Fibroblast of pulmonary artery (primary cell): ENCODE data around the gene PPIA.
"Not testable (repeated sequence)": the region's sequence is repeated elsewhere in the genome, so short reads cannot be mapped to it uniquely, and the experiment has no call there.

ENCODE experiments used
- DNase-seq: peaks from one replicate; pipeline ENCODE4 v3.0.0-alpha.2; 2010; ENCODE audit warnings: low read depth
- H3K4me3 ChIP-seq: replicated peaks from 2 replicates; pipeline ENCODE4 v1.5.1; 2011; ENCODE audit warnings: low read depth, mild to moderate bottlenecking, control low read depth, low read length, moderate library complexity
- TF ChIP-seq, protein P1 (sequence below): IDR thresholded peaks from 2 replicates; pipeline ENCODE4 v1.5.1; 2011; ENCODE audit warnings: mild to moderate bottlenecking, control low read depth, low read length, inconsistent platforms; ENCODE audit errors: missing control alignments

PPIA gene

DNA sequence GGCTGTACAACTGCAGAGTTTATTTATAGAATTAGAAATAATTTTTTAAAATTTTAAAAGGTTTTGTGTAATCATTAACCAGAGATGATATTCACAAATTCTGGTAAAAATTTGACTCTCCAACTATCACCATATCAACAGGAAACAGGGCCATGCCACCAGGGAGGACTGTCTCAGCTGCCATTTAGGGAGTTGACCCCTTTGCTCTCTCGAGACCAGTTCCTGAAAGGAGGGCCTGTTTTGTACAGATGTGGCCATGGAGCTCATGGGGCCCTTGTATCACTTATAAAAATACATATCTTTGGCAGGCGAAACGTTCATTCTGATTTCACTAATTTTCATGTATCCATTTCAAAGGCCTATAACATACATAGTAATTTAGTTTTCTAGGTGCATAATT is 31.1 kb downstream of the PPIA start:
- H3K4me3 ChIP-seq = no peak overlapping the region
- TF ChIP-seq, protein P1, sequence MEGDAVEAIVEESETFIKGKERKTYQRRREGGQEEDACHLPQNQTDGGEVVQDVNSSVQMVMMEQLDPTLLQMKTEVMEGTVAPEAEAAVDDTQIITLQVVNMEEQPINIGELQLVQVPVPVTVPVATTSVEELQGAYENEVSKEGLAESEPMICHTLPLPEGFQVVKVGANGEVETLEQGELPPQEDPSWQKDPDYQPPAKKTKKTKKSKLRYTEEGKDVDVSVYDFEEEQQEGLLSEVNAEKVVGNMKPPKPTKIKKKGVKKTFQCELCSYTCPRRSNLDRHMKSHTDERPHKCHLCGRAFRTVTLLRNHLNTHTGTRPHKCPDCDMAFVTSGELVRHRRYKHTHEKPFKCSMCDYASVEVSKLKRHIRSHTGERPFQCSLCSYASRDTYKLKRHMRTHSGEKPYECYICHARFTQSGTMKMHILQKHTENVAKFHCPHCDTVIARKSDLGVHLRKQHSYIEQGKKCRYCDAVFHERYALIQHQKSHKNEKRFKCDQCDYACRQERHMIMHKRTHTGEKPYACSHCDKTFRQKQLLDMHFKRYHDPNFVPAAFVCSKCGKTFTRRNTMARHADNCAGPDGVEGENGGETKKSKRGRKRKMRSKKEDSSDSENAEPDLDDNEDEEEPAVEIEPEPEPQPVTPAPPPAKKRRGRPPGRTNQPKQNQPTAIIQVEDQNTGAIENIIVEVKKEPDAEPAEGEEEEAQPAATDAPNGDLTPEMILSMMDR = no peak
- no peak for DNase-seq

DNA sequence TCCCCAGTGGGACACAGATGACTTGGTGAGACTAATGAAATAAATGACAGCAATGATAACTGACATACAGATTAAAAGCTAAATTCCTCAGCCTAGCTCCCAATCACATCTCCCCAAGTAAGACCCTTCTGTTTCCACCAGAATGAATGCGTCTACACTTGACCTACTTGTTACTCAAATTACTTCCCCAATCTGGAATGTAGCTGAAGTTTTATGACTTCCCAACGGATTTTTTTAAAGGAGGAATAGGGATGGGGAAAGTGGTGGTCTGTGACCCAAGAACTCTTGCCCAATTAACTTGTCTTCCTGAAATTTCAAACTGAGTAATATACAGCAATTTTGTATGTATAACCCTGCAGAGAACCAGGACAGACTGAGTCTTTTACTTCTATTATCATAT is 42.3 kb downstream of the PPIA start:
- TF ChIP-seq, protein P1 = no peak
- no peak for DNase-seq
- H3K4me3 ChIP-seq = no peak overlapping the region

DNA sequence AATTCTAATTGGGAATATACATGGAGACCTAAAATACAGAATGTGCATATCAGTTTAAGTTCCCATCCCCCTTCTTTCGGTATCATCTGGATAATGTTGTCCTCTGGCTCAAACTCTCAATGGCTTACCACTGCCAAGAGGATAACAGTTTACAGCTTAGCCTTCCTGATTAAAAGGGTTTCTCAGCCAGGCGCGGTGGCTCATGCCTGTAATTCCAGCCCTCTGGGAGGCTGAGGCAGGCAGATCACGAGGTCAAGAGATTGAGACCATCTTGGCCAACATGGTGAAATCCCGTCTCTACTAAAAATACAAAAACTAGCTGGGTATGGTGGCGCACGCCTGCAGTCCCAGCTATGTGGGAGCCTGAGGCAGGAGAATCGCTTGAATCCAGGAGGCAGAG is 46.2 kb downstream of the PPIA start:
- not testable (repeated sequence) for H3K4me3 ChIP-seq, DNase-seq

DNA sequence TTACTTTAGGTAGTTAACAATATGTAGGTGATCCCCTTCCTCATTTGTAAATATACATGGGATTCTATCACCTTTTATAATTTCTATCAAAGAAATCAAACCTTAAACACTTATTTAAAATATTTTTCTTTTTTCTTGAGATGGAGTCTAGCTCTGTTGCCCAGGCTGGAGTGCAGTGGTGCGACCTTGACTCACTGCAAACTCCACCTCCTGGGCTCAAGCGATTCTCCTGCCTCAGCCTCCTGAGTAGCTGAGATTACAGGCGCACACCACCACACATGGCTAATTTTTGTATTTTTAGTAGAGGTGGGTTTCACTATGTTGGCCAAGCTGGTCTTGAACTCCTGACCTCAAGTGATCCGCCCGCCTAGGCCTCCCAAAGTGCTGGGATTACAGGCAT is 47.0 kb downstream of the PPIA start:
- not testable (repeated sequence) for H3K4me3 ChIP-seq, DNase-seq

DNA sequence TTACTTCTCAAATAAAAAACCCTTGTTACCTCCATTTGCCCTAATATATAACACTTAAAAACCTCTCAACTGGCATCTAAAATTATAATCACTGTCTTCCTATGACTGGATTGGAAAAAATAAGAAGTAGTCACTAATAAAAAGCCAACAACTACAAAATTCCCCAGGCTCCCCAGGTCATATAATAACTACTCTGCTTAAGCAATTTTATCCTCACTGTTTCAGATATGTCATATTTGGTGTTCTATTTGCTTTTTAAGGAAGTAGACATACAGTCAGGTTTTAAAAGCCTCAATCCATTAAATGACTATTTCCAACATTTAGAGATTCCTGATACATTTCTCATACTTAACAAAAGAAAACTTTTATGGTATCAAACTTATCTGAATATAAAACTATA is 49.0 kb downstream of the PPIA start:
- DNase-seq = no peak
- TF ChIP-seq, protein P1 = no peak
- no peak overlapping the region for H3K4me3 ChIP-seq

DNA sequence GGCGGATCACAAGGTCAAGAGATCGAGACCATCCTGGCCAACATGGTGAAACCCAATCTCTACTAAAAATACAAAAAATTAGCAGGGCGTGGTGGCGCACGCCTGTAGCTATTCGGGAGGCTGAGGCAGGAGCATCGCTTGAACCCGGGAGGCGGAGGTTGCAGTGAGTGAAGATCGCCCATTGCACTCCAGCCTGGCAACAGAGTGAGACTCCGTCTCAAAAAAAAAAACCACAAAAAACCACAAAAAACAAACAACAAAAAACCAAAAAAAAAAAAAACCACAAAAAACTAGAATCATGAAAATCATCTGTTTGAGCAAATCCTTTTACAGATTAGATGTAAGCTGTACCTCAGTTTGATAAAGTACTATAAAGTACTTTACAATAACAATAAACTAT is 49.9 kb downstream of the PPIA start:
- peak overlapping the region; percentile 95 for H3K4me3 ChIP-seq
- DNase-seq = not testable (repeated sequence)

DNA sequence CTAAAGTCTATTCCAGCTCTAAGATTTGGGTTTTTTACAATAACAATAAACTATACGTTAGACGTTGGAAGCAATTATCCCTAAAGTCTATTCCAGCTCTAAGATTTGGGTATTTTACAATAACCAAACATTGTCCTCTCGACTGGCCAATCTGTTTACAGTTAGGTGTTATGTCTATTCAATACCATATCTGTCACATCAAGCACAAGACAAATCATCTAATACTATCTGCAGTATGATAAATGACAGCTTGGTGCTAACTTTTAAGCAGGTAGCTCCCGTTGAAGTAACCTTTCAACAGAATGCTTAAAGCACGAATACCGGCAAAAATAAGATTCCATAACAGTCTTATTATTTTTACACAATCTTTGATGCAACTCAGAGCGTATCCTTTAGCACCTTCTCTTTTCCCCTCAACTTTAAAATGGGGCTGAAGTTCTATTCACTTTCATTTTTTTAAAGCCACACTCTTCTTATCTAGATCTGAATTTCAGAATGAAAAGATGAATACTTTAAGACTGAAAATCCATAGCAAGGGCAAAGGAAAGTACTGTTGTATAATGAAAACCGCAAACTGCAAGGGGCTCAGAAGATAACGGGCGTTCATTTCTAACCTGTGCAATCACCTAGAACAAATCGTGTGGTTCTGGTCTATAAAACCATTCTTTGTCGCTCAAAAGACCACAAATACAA is 50.5 kb downstream of the PPIA start:
- TF ChIP-seq, protein P1 = no peak
- peak overlapping the region; percentile 95 for H3K4me3 ChIP-seq
- no peak for DNase-seq

DNA sequence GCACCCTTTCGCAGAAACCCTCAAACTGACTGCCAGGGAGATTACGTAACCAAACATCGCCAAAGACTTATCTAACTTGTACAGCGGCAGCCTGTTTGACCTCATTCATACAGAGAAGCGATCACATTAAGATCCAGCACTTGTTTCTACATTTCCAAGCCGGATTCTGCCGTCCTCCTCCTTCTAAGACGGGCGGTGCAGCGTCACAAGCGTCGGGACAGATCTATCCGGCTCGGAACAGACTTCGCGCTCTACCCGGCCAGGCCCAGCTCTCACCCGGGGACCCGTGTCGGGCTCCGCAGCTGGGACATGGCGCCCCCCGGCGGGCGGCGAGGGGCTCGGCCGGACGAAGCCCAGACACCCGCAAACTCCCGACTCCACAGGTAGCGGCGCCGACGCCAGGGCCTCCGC is 51.0 kb downstream of the PPIA start:
- peak; percentile 88 for DNase-seq
- TF ChIP-seq, protein P1 = peak; percentile 52

More for the DNA sequence above, 51.0 kb downstream of the PPIA start:
- H3K4me3 ChIP-seq = peak overlapping the region; percentile 95
